Activated gamma-delta T cell treated with anti-CD3 and anti-CD28 coated beads, Interleukin-2, amount 50 U/mL, for 16 hours (primary cell): ENCODE measurements around the gene SUPT3H.

Experiments
- DNase-seq: peaks from one replicate; pipeline ENCODE4 v3.0.0-alpha.2; 2020; ENCODE audit warnings: low read depth

Gene SUPT3H

GRCh38 chr6:45002390-45003105 lies 375.2 kb downstream of the SUPT3H start:
- no peak for DNase-seq

- DNase-seq = no peak
Measured at GRCh38 chr6:45001663-45002062, 376.1 kb downstream of the SUPT3H start.

GRCh38 chr6:45000833-45001232 lies 376.9 kb downstream of the SUPT3H start:
- DNase-seq = no peak

GRCh38 chr6:44999066-44999465 lies 378.7 kb downstream of the SUPT3H start:
- no peak for DNase-seq

- DNase-seq = no peak
Measured at GRCh38 chr6:44995486-44996132, 382.1 kb downstream of the SUPT3H start.

GRCh38 chr6:44989391-44989790 lies 388.3 kb downstream of the SUPT3H start:
- DNase-seq = no peak

GRCh38 chr6:44985006-44985405 lies 392.7 kb downstream of the SUPT3H start:
- no peak for DNase-seq

- no peak for DNase-seq
Measured at GRCh38 chr6:44983467-44984365, 394.0 kb downstream of the SUPT3H start.

- no peak for DNase-seq
Measured at GRCh38 chr6:44980841-44981240, 396.9 kb downstream of the SUPT3H start.

- DNase-seq = no peak
Measured at GRCh38 chr6:44976677-44977641, 400.8 kb downstream of the SUPT3H start.

GRCh38 chr6:44974511-44974910 lies 403.2 kb downstream of the SUPT3H start:
- DNase-seq = no peak

GRCh38 chr6:44972709-44973108 lies 405.0 kb downstream of the SUPT3H start:
- DNase-seq = no peak

- DNase-seq = no peak
Measured at GRCh38 chr6:44969446-44970185, 408.1 kb downstream of the SUPT3H start.

- DNase-seq = no peak
Measured at GRCh38 chr6:44967481-44967880, 410.3 kb downstream of the SUPT3H start.

- no peak for DNase-seq
Measured at GRCh38 chr6:44966449-44967092, 411.2 kb downstream of the SUPT3H start.

- DNase-seq = no peak
Measured at GRCh38 chr6:44965708-44966107, 412.0 kb downstream of the SUPT3H start.

- no peak for DNase-seq
Measured at GRCh38 chr6:44960898-44961297, 416.8 kb downstream of the SUPT3H start.

- DNase-seq = no peak
Measured at GRCh38 chr6:44959651-44960050, 418.1 kb downstream of the SUPT3H start.

GRCh38 chr6:44957156-44957555 lies 420.6 kb downstream of the SUPT3H start:
- no peak for DNase-seq

GRCh38 chr6:44956396-44956795 lies 421.3 kb downstream of the SUPT3H start:
- DNase-seq = no peak
